Kidney epithelial cell (primary cell): ENCODE data around the gene UPF2. TPM values are rescaled to one million over a fixed set of nuclear protein-coding genes. Genes with fewer than 3 reads are reported as not detected.

ENCODE experiments used
- DNase-seq: peaks from one replicate; pipeline ENCODE4 v3.0.0-alpha.2; 2010; ENCODE audit warnings: low read depth
- H3K27me3 ChIP-seq: 2 replicates; pipeline ENCODE4 v1.6.0; 2011; ENCODE audit warnings: low read length; ENCODE audit not compliant: control insufficient read depth, insufficient read depth
- H3K36me3 ChIP-seq: 2 replicates; pipeline ENCODE4 v1.5.1; 2011; ENCODE audit warnings: low read length; ENCODE audit not compliant: control insufficient read depth, insufficient read depth
- H3K4me3 ChIP-seq: 2 replicates; pipeline ENCODE4 v1.5.1; 2011; ENCODE audit warnings: low read depth, mild to moderate bottlenecking, control low read depth, low read length
- total RNA-seq: library from RNA; depleted of rRNA; stranded (reverse); fragments of >200 nt; gene quantifications from 2 replicates; pipeline ENCODE4 v1.2.3, GENCODE V29; 2015
- TF ChIP-seq, protein P1 (sequence below): IDR thresholded peaks from 2 replicates; pipeline ENCODE4 v1.5.1; 2011; ENCODE audit warnings: mild to moderate bottlenecking, moderate library complexity, low read length, control low read depth, inconsistent platforms; ENCODE audit not compliant: insufficient read depth, poor library complexity, severe bottlenecking

The UPF2 gene
- total RNA-seq, 1 donor from 2014 or later = 13.9 TPM

DNA sequence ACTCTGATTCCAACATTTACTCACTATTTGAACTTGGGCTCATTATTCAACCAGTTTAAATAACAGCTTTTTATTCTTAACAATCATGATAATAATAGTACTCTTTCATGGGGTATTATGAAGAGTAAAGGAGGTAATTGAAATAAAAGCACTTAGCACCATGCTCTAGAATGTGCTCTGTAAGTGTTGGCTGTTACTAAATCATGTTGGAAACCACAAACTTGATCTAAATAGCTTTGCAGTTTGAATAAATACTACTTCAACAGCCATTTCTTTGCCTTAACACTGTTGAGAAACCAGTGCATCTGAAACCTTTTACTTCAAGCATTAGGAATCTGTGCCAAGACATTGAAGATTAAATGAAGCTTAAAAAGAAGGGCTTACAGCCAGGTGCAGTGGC lies 7.9 kb upstream of the UPF2 start:
- H3K27me3 ChIP-seq = no peaks in the 10 kb centered on the region
- H3K36me3 ChIP-seq = no peaks in the 10 kb centered on the region
- TF ChIP-seq, protein P1, sequence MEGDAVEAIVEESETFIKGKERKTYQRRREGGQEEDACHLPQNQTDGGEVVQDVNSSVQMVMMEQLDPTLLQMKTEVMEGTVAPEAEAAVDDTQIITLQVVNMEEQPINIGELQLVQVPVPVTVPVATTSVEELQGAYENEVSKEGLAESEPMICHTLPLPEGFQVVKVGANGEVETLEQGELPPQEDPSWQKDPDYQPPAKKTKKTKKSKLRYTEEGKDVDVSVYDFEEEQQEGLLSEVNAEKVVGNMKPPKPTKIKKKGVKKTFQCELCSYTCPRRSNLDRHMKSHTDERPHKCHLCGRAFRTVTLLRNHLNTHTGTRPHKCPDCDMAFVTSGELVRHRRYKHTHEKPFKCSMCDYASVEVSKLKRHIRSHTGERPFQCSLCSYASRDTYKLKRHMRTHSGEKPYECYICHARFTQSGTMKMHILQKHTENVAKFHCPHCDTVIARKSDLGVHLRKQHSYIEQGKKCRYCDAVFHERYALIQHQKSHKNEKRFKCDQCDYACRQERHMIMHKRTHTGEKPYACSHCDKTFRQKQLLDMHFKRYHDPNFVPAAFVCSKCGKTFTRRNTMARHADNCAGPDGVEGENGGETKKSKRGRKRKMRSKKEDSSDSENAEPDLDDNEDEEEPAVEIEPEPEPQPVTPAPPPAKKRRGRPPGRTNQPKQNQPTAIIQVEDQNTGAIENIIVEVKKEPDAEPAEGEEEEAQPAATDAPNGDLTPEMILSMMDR = no peak
- H3K4me3 ChIP-seq = no peak overlapping the region
- DNase-seq = no peak

DNA sequence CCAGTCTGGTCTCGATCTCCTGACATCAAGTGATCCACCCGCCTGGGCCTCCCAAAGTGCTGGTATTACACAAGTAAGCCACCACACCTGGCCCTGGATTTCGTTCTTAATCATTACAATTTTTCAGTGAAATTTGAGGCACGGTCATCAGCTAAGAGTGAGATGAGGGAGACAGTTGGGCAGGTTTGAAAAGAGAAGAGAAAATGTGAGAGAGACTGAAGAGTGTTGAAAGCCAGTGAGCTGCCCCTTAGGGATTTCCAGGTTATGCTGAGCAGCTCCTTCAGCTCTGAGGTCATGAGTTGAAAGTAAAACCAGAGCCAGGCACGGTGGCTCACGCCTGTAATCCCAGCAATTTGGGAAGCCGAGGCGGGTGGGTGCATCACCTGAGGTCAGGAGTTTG lies 5.9 kb upstream of the UPF2 start:
- TF ChIP-seq, protein P1 = no peak
- H3K27me3 ChIP-seq = no peaks in the 10 kb centered on the region
- H3K4me3 ChIP-seq = no peak overlapping the region
- DNase-seq = no peak
- no peaks in the 10 kb centered on the region for H3K36me3 ChIP-seq

DNA sequence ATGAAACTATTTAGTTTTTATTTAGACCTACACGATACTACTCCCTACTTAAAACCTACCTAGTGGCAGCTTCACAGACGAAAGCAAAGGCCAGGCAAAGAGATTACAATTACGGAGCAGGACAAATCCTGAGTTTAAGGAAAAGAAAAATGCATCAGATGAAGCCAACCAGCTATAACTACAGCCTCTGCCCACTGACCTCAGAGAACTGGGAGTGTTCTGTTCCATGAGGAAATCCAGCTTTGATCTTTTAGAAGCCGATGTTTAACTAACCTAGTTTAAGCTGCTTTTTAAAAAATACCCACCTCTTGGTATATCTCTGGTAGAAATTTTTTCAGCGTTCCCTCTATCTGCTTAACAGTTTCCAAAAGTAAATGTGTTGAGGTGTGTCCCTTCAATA lies 3.0 kb upstream of the UPF2 start:
- Histone ChIP-seq H3K27me3 (no peaks in the 10 kb centered on the region), H3K36me3 (no peaks in the 10 kb centered on the region), H3K4me3 (no peak overlapping the region)
- TF ChIP-seq, protein P1 = no peak
- no peak for DNase-seq

DNA sequence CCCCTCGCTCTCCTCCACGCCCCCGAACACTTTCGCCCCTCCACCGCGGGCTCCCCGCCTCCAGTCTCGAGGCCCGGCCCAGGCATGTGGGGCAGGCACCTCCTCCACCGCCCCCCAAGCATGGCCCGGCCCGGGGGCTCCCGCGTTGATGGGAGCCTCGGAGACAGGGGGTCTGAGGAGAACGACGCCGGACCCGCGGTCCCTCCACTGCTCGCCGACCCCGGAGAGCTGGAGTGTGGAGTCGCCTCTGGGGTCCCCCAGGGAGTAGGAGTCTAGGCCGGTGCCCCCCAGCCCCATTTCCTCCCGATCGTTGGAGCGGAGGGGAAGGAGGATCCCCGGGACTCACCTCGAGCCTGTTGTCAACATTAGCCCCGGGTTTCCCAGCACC lies 206 bp downstream of the UPF2 start:
- Histone ChIP-seq H3K27me3 (no peaks in the 10 kb centered on the region), H3K4me3 (peak overlapping the region; percentile 64), H3K36me3 (no peaks in the 10 kb centered on the region)
- no peak for DNase-seq
- TF ChIP-seq, protein P1 = no peak

DNA sequence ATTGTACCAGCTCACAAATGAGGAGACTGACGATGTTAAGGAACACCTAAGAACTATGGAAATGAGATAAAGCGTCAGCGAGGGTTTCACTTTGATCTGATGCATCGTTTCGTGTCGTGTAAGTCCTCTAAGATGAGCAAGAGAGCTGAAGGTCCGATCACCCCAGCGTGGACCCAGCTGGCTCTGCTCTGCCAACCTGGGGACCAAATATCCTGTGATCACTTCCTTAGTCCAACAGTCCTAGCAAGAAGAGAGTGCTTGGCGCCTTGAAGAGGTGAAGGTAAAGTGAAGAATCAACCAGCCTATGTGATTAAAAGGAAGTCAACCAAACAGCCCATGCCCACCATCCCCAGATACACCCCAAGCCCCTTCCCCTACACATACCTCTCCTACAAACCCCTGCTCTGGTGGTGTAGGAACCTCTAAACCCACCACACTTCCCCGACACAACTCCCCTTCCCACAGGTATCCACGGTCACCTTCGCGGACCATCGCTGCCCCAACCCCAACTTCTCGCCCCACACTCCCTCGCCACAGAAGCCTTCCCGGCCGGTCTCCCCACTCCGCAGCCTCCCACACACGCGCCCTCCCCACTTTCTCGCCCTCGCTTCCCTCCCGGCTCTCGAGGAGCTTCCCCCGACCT lies 722 bp downstream of the UPF2 start:
- no peak for DNase-seq
- no peaks in the 10 kb centered on the region for H3K27me3 ChIP-seq
- TF ChIP-seq, protein P1 = no peak
- no peaks in the 10 kb centered on the region for H3K36me3 ChIP-seq
- H3K4me3 ChIP-seq = peak overlapping the region; percentile 64

DNA sequence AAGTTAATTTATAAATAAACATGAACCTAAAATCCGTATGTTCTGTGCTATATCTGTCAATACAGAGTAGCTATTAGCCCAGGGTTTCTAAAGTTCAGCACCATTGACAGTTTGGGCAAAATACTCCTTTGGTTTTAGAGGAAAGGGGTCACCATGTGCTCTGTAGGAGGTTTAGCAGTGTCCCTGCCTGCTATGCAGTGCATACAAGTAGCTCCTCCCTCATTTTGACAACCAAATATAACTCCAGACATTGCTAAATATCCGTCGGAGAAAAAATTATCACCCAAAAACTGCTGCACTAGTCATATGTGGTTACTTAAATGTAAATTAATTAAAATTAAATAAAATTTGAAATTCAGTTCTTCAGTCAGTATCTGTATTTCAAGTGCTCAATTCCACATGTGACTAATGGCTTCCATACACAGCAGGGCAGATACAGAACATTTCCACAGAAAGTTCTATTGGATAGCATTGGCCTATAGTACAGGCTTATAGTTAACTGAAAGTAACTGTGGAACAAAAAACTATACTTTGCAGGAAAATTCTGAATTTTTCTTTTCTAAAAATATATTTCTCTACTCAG lies 6.4 kb downstream of the UPF2 start:
- H3K36me3 ChIP-seq = no peaks in the 10 kb centered on the region
- DNase-seq = no peak
- TF ChIP-seq, protein P1 = no peak
- H3K27me3 ChIP-seq = no peaks in the 10 kb centered on the region
- no peak overlapping the region for H3K4me3 ChIP-seq
